ENCODE measurements around the gene ANKHD1.

GRCh38 chr5:140587495-140587894 is 185.9 kb downstream of the ANKHD1 start:
- TF ChIP-seq CTCF (conservative IDR thresholded peaks at IDR 0.05) (no peak), EZH2 (IDR thresholded peaks at IDR 0.05; ENCODE audit: low read depth) (no peak)
